SK-N-MC (cell line): ENCODE data around the gene NTN4.

Source experiments
- EZH2 ChIP-seq: fragments of 200-600 bp; sonication (generic); IDR thresholded peaks from one replicate; pipeline ENCODE4 v1.6.1; 2017; ENCODE audit warnings: antibody characterized with exemption
- POLR2AphosphoS5 ChIP-seq: IDR thresholded peaks from 2 replicates; pipeline ENCODE4 v1.6.1; 2012; ENCODE audit warnings: mild to moderate bottlenecking, low read depth, low read length, borderline replicate concordance

GRCh38 chr12:95723693-95724384 lies 66.7 kb downstream of the NTN4 start:
- peak; percentile 69; the same call in 1 of the 2 replicates for TF ChIP-seq POLR2AphosphoS5
- TF ChIP-seq EZH2: no peak
